ENCODE measurements around the gene RPL5. TPM values are rescaled to one million over a fixed set of nuclear protein-coding genes. Genes with fewer than 3 reads are reported as not detected.

Gene RPL5
- total RNA-seq, 2 experiments from 2014 or later = 721 to 748 TPM

DNA sequence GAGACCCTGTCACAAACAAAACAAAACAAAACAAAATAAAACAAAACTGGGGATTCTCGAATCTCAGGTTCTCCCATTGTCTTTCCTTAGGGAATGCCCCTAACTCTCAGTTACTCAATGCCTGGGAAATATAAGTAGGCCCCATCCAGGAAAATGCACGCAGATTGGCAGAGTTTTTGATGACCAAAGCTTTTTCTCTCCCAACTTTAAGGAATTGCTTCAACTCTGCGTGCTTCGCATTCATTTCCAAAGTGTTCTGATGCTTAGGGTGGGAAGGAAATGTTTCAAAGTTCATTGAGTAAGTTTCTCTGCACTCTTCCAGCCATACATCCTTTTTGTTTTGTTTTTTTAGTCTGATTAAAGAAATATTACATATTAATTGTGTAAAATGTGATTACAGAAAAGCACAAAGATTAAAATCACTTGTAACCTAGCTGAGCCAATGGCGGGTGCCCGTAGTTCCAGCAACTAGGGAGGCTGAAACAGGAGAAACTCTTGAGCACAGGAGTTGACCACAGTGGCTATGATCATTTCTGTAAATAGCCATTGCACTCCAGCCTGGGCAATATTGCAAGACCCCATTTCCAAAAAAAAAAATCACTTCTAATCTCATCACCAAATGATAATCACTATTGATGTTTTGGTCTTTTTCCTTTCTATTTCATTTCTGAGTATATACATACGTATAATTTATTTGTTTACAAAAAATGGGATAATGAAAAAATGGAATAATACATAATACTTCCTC is 28.5 kb upstream of the RPL5 start:
- Mint-ChIP-seq H3K27me3 (peaks cover 20% of the 10 kb centered on the region), H3K9me3 (no peaks in the 10 kb centered on the region), H3K4me1 (no peaks in the 10 kb centered on the region), H3K4me3 (no peak overlapping the region), H3K36me3 (ENCODE audit: low read depth) (no peaks in the 10 kb centered on the region), H3K27ac (no peak overlapping the region)
- POLR2A ChIA-PET = no interaction called here
- DNase-seq = no peak
- CTCF ChIA-PET = interaction anchor here (0.6 kb wide), 1 partner anchor 107 kb away, joined by 3 read pairs; no protein-coding TSS in a partner anchor

GRCh38 chr1:92804721-92805201 is 27.1 kb upstream of the RPL5 start:
- ChIA-PET CTCF (interaction anchor here (0.9 kb wide), 1 partner anchor 10 kb away, joined by 3 read pairs; no protein-coding TSS in a partner anchor), POLR2A (no interaction called here)
- H3K9me3 Mint-ChIP-seq = no peaks in the 10 kb centered on the region
- peaks cover 15% of the 10 kb centered on the region for H3K27me3 Mint-ChIP-seq
- H3K27ac Mint-ChIP-seq = no peak overlapping the region
- H3K36me3 Mint-ChIP-seq (ENCODE audit: low read depth) = no peaks in the 10 kb centered on the region
- no peak for DNase-seq
- H3K4me1 Mint-ChIP-seq = no peaks in the 10 kb centered on the region
- H3K4me3 Mint-ChIP-seq = no peak overlapping the region

- no peaks in the 10 kb centered on the region for H3K36me3 Mint-ChIP-seq (ENCODE audit: low read depth)
- H3K9me3 Mint-ChIP-seq = no peaks in the 10 kb centered on the region
- POLR2A ChIA-PET = no interaction called here
- CTCF ChIA-PET = no interaction called here
- H3K27me3 Mint-ChIP-seq = peaks cover 15% of the 10 kb centered on the region
- DNase-seq = no peak
- H3K4me3 Mint-ChIP-seq = no peak overlapping the region
- no peaks in the 10 kb centered on the region for H3K4me1 Mint-ChIP-seq
- no peak overlapping the region for H3K27ac Mint-ChIP-seq
These were observed 26.6 kb upstream of the RPL5 start for GRCh38 chr1:92805216-92805615.

DNA sequence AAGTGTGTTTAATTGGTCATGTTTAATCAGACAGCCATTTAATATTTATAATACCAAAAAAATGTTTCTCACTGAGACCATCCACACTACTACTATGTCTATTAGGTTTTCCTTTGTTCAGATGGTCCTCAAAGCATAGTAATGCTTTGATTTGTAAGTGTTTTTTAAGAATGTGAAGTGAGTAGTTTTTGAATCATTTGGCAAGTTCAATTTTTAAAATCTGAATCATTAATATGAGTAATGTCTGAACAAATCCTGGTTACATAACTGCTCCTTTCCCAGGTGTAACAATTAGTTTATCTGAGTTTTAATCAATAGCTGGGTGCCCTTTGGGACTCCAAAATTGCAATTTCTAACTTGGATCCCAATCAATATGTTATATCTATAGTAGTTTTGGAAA is 23.5 kb upstream of the RPL5 start:
- Mint-ChIP-seq H3K27ac (no peak overlapping the region), H3K9me3 (no peaks in the 10 kb centered on the region), H3K4me3 (no peak overlapping the region), H3K36me3 (ENCODE audit: low read depth) (no peaks in the 10 kb centered on the region), H3K4me1 (no peaks in the 10 kb centered on the region), H3K27me3 (peaks cover 26% of the 10 kb centered on the region)
- no peak for DNase-seq
- POLR2A ChIA-PET = no interaction called here
- CTCF ChIA-PET = interaction anchor here (1.3 kb wide), 1 partner anchor 59 kb away, joined by 3 read pairs; no protein-coding TSS in a partner anchor

GRCh38 chr1:92816732-92817131 is 15.1 kb upstream of the RPL5 start:
- DNase-seq = no peak

GRCh38 chr1:92817137-92817697 is 14.6 kb upstream of the RPL5 start:
- no peak overlapping the region for H3K4me3 Mint-ChIP-seq
- no peaks in the 10 kb centered on the region for H3K4me1 Mint-ChIP-seq
- no peaks in the 10 kb centered on the region for H3K36me3 Mint-ChIP-seq (ENCODE audit: low read depth)
- no peak for DNase-seq
- CTCF ChIA-PET = interaction anchor here (1.8 to 3.5 kb wide), 2 partner anchors 10 to 14 kb away, joined by 6 to 15 read pairs; partner anchors contain the start of gene RPL5
- H3K9me3 Mint-ChIP-seq = no peaks in the 10 kb centered on the region
- POLR2A ChIA-PET = no interaction called here
- peaks cover 50% of the 10 kb centered on the region for H3K27me3 Mint-ChIP-seq
- H3K27ac Mint-ChIP-seq = no peak overlapping the region

More at GRCh38 chr1:92816732-92817131, 15.1 kb upstream of the RPL5 start:
- no peaks in the 10 kb centered on the region for H3K9me3 Mint-ChIP-seq
- no peak overlapping the region for H3K4me3 Mint-ChIP-seq
- H3K27me3 Mint-ChIP-seq = peaks cover 53% of the 10 kb centered on the region
- ChIA-PET CTCF (interaction anchor here (3.5 kb wide), 1 partner anchor 15 kb away, joined by 15 read pairs; the partner anchor contains the start of gene RPL5), POLR2A (no interaction called here)
- H3K27ac Mint-ChIP-seq = no peak overlapping the region
- H3K36me3 Mint-ChIP-seq (ENCODE audit: low read depth) = no peaks in the 10 kb centered on the region
- H3K4me1 Mint-ChIP-seq = no peaks in the 10 kb centered on the region

DNA sequence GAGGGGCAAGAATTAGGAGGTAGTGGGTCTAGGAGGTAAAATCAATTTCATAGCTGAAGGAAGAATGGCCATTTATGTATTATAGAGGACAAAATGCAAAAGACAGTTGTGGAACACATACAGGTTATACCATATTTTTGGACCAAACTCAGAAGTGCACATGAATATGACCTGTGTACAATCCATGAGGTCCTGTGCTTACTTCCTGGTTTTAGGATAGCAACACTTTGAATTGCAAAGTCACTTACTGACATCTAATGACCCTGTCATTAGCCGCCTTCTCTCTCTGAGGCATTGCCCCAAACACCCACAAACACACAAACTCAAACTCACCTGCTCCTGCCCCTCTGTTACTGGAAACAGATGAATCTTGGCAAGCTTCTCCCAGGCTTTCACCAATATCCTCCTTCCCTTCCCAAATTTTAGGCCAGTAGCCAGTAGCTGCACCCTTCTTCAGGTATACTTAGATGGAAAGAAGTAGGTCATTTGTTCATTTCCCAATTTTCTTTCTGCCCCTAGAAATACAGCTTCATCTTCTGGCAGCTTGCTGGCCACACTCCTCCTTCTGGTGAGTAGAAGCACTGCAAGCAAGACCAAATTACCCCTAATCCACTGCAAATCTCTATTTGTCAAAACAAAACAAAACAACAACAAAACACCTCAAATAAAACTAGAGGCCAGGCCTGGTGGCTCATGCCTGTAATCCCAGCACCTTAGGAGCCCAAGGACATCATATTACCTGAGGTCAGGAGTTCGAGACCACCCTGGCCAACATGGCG is 13.7 kb upstream of the RPL5 start:
- Mint-ChIP-seq H3K27me3 (peaks cover 42% of the 10 kb centered on the region), H3K4me3 (no peak overlapping the region), H3K27ac (no peak overlapping the region), H3K36me3 (ENCODE audit: low read depth) (no peaks in the 10 kb centered on the region), H3K4me1 (no peaks in the 10 kb centered on the region), H3K9me3 (no peaks in the 10 kb centered on the region)
- DNase-seq = peak; percentile 30
- POLR2A ChIA-PET = no interaction called here
- CTCF ChIA-PET = interaction anchor here (0.5 to 3.5 kb wide), 6 partner anchors 9 to 70 kb away, joined by 3 to 15 read pairs (median 4); partner anchors contain the start of gene RPL5

- H3K4me1 Mint-ChIP-seq = no peaks in the 10 kb centered on the region
- ChIA-PET CTCF (interaction anchor here (2.2 kb wide), 1 partner anchor 72 kb away, joined by 4 read pairs; no protein-coding TSS in a partner anchor), POLR2A (no interaction called here)
- H3K36me3 Mint-ChIP-seq (ENCODE audit: low read depth) = no peaks in the 10 kb centered on the region
- H3K4me3 Mint-ChIP-seq = no peak overlapping the region
- peaks cover 35% of the 10 kb centered on the region for H3K27me3 Mint-ChIP-seq
- no peaks in the 10 kb centered on the region for H3K9me3 Mint-ChIP-seq
- H3K27ac Mint-ChIP-seq = no peak overlapping the region
- DNase-seq = no peak
These were observed 11.8 kb upstream of the RPL5 start for GRCh38 chr1:92820024-92820423.

GRCh38 chr1:92820551-92820950 is 11.3 kb upstream of the RPL5 start:
- no peak overlapping the region for H3K4me3 Mint-ChIP-seq
- CTCF ChIA-PET = interaction anchor here (2.2 kb wide), 1 partner anchor 72 kb away, joined by 4 read pairs; no protein-coding TSS in a partner anchor
- DNase-seq = no peak
- H3K4me1 Mint-ChIP-seq = no peaks in the 10 kb centered on the region
- no peak overlapping the region for H3K27ac Mint-ChIP-seq
- H3K36me3 Mint-ChIP-seq (ENCODE audit: low read depth) = no peaks in the 10 kb centered on the region
- no peaks in the 10 kb centered on the region for H3K9me3 Mint-ChIP-seq
- POLR2A ChIA-PET = no interaction called here
- peaks cover 35% of the 10 kb centered on the region for H3K27me3 Mint-ChIP-seq

DNA sequence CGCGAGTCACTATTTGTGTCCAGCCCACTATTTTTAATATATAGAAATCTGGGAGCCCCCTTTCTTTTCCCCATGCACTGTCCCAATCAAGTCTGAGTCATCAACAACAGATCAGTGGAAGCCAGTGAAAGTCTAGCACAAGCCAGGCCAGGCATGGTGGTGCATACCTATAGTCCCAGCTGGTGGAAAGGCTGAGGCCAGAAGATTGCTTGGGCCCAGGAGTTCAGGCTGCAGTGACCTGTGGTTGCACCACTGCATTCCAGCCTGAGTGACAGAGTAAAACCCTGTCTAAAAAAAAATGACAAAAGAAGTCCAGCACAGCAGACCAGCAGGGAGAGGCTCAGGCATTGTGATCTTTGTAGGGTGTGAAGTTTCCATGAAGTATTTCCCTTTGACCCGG is 9.0 kb upstream of the RPL5 start:
- CTCF ChIA-PET = interaction anchor here (2.9 kb wide), 1 partner anchor 9 kb away, joined by 11 read pairs; the partner anchor contains the start of gene RPL5
- H3K27ac Mint-ChIP-seq = no peak overlapping the region
- no peaks in the 10 kb centered on the region for H3K9me3 Mint-ChIP-seq
- H3K36me3 Mint-ChIP-seq (ENCODE audit: low read depth) = no peaks in the 10 kb centered on the region
- H3K4me1 Mint-ChIP-seq = no peaks in the 10 kb centered on the region
- POLR2A ChIA-PET = no interaction called here
- peaks cover 20% of the 10 kb centered on the region for H3K27me3 Mint-ChIP-seq
- no peak for DNase-seq
- no peak overlapping the region for H3K4me3 Mint-ChIP-seq

DNA sequence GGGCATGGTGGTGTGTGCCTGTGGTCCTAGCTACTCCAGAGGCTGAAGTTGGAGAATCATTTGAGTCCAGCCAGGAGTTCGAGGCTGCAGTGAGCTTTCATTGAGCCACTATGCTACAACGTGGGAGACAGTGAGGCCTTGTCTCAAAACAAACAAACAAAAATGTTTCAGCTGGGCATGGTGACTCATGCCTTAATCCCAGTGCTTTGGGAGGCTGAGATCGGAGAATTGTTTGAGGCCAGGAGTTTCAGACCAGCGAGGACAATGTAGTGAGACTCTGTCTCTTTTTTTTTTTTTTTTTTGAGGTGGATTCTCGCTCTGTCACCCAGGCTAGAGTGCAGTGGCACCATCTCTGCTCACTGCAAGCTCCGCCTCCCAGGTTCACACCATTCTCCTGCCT is 5.0 kb upstream of the RPL5 start:
- Mint-ChIP-seq H3K27ac (no peak overlapping the region), H3K4me3 (no peak overlapping the region), H3K36me3 (ENCODE audit: low read depth) (no peaks in the 10 kb centered on the region), H3K4me1 (peaks cover 1% of the 10 kb centered on the region), H3K27me3 (peaks cover 3% of the 10 kb centered on the region), H3K9me3 (no peaks in the 10 kb centered on the region)
- POLR2A ChIA-PET = no interaction called here
- CTCF ChIA-PET = interaction anchor here (2.4 kb wide), 1 partner anchor 9 kb away, joined by 6 read pairs; no protein-coding TSS in a partner anchor
- no peak for DNase-seq

DNA sequence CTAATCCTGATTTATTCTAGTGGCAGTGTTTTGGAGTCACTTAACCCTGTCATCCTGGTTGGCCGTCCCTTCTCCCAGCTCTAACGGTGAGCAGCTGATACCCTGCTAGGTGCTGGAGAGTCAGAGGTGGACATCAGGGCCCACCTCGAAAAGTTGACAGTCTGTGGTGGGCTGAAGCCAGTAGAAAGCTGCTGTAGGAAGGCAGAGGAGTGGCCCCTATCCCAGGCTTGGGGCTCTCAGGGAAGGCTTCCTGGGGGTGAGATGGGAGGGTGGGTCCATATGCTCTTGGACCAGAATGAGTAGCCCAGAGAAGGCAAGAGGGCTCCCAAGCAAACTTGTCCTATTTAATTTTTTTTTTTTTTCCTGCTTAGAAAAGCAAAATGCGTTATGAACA is 475 bp upstream of the RPL5 start:
- no peaks in the 10 kb centered on the region for H3K9me3 Mint-ChIP-seq

More for the DNA sequence above, 475 bp upstream of the RPL5 start:
- peaks cover 40% of the 10 kb centered on the region for H3K4me1 Mint-ChIP-seq
- ChIA-PET POLR2A (interaction anchor here (0.5 to 0.9 kb wide), 3 partner anchors 9 to 614 kb away, joined by 3 to 5 read pairs (median 3); no protein-coding TSS in a partner anchor), CTCF (interaction anchor here (0.5 to 2.5 kb wide), 20 partner anchors 9 to 1312 kb away, joined by 3 to 15 read pairs (median 4); partner anchors contain the start of gene DIPK1A)
- H3K27ac Mint-ChIP-seq = peak overlapping the region; percentile 97
- H3K4me3 Mint-ChIP-seq = peak overlapping the region; percentile 99
- no peaks in the 10 kb centered on the region for H3K27me3 Mint-ChIP-seq
- H3K36me3 Mint-ChIP-seq (ENCODE audit: low read depth) = peaks cover 42% of the 10 kb centered on the region
- DNase-seq = no peak
